Upper lobe of right lung (tissue), 1 donor: Measurements from ENCODE around the gene TUBB. TPM values are rescaled to one million over a fixed set of nuclear protein-coding genes. Genes with fewer than 3 reads are reported as not detected.
A peak's percentile ranks its signal among the peaks of the same experiment; 100 is the strongest.

Source experiments
- ATAC-seq: fragments of 200-7000 bp; cut with Tn5 transposase; one replicate; pipeline ENCODE4 v1.9.1; 2020; ENCODE audit warnings: mild to moderate bottlenecking, moderate library complexity
- DNase-seq: peaks from one replicate; pipeline ENCODE4 v3.0.0-alpha.2; 2020
- H3K27ac ChIP-seq: fragments of 200-600 bp; one replicate; pipeline ENCODE4 v1.8.0; 2022
- H3K27me3 ChIP-seq: fragments of 200-600 bp; one replicate; pipeline ENCODE4 v1.8.0; 2022; ENCODE audit warnings: mild to moderate bottlenecking
- H3K36me3 ChIP-seq: fragments of 200-600 bp; one replicate; pipeline ENCODE4 v1.8.0; 2022
- H3K4me1 ChIP-seq: fragments of 200-600 bp; one replicate; pipeline ENCODE4 v1.8.0; 2022
- H3K4me3 ChIP-seq: fragments of 200-600 bp; one replicate; pipeline ENCODE4 v1.8.0; 2022; ENCODE audit warnings: mild to moderate bottlenecking
- H3K9me3 ChIP-seq: fragments of 200-600 bp; one replicate; pipeline ENCODE4 v1.8.0; 2022
- intact Hi-C: fragments of 100-400 bp; cut with DNase I; formaldehyde crosslinking; loops from one replicate; pipeline ENCODE4 v1.11.0; 2022
- total RNA-seq: library from RNA; stranded (reverse); fragmentation: NEBNext Ultra II Directional; extraction: Animal tissue kit (Norgen Biotek cat#: 25700); gene quantifications from one replicate; pipeline ENCODE4 v1.2.1, GENCODE V29; 2021
- TF ChIP-seq, protein P1 (sequence below): fragments of 200-600 bp; IDR thresholded peaks from one replicate; pipeline ENCODE4 v1.8.0; 2022; ENCODE audit warnings: antibody characterized with exemption
- donor health status: DM: no; HTN: yes; CAD: no; lungs with severe emphysema.

The TUBB gene
- total RNA-seq, 1 donor from 2014 or later, result 243 TPM

DNA sequence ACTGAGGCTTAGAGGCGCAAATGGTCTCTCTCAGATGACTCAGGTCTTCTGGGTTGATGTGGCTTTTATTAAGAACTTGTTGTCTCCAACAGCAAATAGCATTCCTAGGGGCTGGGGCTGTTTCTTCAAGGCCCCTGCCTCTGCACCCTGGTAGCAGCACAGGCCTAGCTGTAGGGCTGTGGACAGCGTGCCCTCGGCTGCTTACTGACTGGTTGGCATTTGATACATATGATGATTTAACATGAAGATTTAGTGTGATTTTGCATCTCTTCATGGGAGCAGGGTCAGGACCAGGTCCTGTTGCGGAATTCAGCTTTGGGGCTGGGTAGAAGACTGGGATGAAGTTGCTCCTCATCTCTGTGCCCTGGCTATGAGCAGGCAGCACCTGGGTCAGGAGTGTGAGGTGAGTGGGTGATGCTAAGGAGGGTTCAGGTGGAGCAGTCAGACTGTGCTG, 48.5 kb downstream of the TUBB start:
- Histone ChIP-seq H3K9me3 (no peaks in the 10 kb centered on the region), H3K27me3 (no peaks in the 10 kb centered on the region), H3K4me1 (peaks cover 23% of the 10 kb centered on the region), H3K36me3 (no peaks in the 10 kb centered on the region), H3K4me3 (no peak overlapping the region), H3K27ac (peak overlapping the region; percentile 43)
- no peak for ATAC-seq
- TF ChIP-seq, protein P1, sequence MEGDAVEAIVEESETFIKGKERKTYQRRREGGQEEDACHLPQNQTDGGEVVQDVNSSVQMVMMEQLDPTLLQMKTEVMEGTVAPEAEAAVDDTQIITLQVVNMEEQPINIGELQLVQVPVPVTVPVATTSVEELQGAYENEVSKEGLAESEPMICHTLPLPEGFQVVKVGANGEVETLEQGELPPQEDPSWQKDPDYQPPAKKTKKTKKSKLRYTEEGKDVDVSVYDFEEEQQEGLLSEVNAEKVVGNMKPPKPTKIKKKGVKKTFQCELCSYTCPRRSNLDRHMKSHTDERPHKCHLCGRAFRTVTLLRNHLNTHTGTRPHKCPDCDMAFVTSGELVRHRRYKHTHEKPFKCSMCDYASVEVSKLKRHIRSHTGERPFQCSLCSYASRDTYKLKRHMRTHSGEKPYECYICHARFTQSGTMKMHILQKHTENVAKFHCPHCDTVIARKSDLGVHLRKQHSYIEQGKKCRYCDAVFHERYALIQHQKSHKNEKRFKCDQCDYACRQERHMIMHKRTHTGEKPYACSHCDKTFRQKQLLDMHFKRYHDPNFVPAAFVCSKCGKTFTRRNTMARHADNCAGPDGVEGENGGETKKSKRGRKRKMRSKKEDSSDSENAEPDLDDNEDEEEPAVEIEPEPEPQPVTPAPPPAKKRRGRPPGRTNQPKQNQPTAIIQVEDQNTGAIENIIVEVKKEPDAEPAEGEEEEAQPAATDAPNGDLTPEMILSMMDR, result no peak
- intact Hi-C loops, result no loop called here
- no peak for DNase-seq

DNA sequence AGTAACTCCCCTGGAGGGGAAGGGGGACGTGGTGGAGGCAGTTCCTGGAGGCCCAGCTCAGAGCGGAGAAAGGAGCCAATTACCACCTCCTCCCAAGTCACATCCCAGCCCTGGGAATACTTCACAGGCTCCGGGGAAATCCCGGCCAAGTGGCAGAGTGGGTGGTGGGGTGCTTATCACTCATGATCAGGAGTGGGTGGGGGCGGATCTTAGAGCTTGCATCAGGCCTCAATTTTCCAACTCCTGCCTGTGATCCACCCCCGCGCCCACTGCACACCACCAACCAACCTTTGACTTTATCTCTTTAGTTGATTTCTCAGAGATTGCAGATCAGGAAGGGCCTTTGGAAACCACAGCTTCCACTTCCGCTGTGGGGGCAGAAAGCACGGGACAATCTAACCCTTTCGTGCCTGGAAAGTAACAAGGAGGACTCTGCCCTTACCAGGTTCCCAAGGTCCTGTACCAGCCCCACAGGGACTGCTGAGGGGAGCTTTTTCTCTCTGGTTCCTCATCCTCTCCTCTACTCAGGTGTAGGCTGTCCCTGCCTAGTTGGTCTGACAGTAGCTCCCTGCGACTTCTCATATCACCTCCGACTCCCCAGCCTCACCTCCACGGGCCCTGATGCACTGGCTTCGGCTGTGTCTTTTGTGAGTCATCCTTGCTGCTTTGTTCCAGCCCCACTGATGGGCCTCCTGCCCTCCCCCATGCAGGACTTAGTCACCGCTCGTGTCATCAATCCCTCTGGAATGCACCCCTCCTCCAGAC, 49.1 kb downstream of the TUBB start:
- Histone ChIP-seq H3K27ac (peak overlapping the region; percentile 43), H3K4me1 (peaks cover 17% of the 10 kb centered on the region), H3K27me3 (no peaks in the 10 kb centered on the region), H3K4me3 (no peak overlapping the region), H3K36me3 (no peaks in the 10 kb centered on the region), H3K9me3 (no peaks in the 10 kb centered on the region)
- ATAC-seq, result peak; percentile 78
- TF ChIP-seq, protein P1, result no peak
- intact Hi-C loops, result no loop called here
- peak; percentile 80 for DNase-seq

DNA sequence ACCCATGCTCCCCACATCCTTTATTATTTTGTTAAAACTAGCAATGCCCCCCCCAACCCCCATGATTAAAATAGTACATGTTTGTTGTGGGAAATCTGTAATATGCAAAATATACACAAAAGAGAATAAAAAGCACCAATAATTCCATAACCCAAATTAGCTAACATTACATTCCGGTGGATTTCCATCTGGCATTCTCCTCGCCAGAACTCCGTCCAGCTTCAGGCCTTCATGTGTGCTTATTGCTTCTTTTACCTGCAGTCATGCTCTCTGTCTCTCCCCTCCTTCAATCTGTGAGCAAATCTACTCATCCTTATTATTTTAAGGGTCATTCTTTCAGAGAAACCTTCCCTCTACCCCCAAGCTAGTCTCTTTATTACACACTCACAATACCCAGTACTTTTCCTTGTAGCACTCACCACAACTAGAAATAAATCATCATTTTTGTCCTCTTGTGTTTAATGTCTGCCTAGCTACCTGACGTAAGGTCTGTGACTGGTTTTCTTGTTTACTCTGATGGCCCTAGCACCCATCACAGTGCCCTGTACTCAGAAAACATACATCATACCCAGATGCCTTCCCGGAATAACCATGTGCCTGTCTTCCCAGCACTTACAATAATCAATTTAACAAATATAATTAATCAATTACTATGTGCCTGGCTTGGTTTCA, 49.8 kb downstream of the TUBB start:
- intact Hi-C loops, result no loop called here
- Histone ChIP-seq H3K4me3 (no peak overlapping the region), H3K36me3 (no peaks in the 10 kb centered on the region), H3K9me3 (no peaks in the 10 kb centered on the region), H3K4me1 (peaks cover 15% of the 10 kb centered on the region), H3K27ac (peak overlapping the region; percentile 43), H3K27me3 (no peaks in the 10 kb centered on the region)
- TF ChIP-seq, protein P1, result no peak
- ATAC-seq (no peak), DNase-seq (no peak)

DNA sequence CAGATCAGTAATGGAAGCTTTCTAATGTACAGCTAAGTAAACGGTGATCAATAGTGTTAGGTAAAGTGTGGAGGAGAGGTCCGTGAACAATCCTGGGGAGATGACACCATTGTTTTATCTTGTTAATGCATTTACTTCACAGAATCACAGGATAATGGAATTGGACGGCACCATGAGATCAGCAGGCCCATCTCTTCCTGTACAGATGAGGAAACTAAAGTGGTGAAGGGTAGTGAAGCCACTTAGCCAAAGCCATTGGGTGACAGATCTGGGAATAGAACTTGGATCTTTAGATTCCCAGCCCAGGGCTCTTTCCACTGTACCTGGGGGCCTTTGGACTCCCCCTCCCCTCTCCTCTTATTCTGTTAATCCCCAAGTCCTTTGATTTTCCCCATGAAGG, 50.4 kb downstream of the TUBB start:
- H3K9me3 ChIP-seq, result no peaks in the 10 kb centered on the region
- peaks cover 15% of the 10 kb centered on the region for H3K4me1 ChIP-seq
- intact Hi-C loops, result no loop called here
- H3K36me3 ChIP-seq, result no peaks in the 10 kb centered on the region
- DNase-seq (no peak), ATAC-seq (no peak)
- H3K4me3 ChIP-seq, result no peak overlapping the region
- no peak overlapping the region for H3K27ac ChIP-seq
- no peaks in the 10 kb centered on the region for H3K27me3 ChIP-seq
- TF ChIP-seq, protein P1, result no peak

DNA sequence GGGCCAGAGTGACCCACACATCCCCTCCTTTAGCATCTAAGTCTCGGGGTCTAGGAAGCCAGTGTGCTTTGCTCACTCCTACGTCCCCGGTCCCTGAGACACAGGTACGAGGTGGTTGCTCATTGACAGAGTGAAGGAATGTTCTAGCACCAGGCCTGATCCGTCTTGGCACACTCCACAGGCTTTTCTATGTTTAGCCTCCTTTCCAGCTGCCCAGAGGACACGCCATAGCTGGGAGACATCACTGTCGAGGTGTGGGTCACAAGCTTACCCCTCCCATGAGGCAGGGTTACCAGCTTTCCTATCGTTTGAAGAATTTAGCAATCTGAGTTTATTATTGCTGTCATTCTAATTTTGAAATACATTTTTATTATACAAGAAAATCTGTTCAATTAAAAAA, 54.5 kb downstream of the TUBB start:
- DNase-seq (no peak), ATAC-seq (peak; percentile 22)
- Histone ChIP-seq H3K4me3 (no peak overlapping the region), H3K36me3 (no peaks in the 10 kb centered on the region), H3K9me3 (no peaks in the 10 kb centered on the region), H3K27me3 (no peaks in the 10 kb centered on the region), H3K27ac (no peak overlapping the region), H3K4me1 (peaks cover 25% of the 10 kb centered on the region)
- intact Hi-C loops, result no loop called here
- TF ChIP-seq, protein P1, result no peak

Other genes starting within 250 kb of the TUBB start
- 1,028 TPM for gene HLA-E, start 230.8 kb upstream of the TUBB start, total RNA-seq
- 54.8 TPM for gene GNL1, start 163.9 kb upstream of the TUBB start, total RNA-seq
- gene PRR3, start 163.1 kb upstream of the TUBB start, total RNA-seq, result 6.9 TPM
- 42.5 TPM for gene ABCF1, start 148.9 kb upstream of the TUBB start, total RNA-seq
- gene PPP1R10, start 103.1 kb upstream of the TUBB start, total RNA-seq, result 68.3 TPM
- 48.9 TPM for gene MRPS18B, start 102.5 kb upstream of the TUBB start, total RNA-seq
- gene ATAT1, start 93.5 kb upstream of the TUBB start, total RNA-seq, result 7.8 TPM
- 22.8 TPM for gene C6orf136, start 73.2 kb upstream of the TUBB start, total RNA-seq
- gene DHX16, start 47.3 kb upstream of the TUBB start, total RNA-seq, result 27.4 TPM
- gene PPP1R18, start 33.7 kb upstream of the TUBB start, total RNA-seq, result 72.8 TPM
- gene NRM, start 29.4 kb upstream of the TUBB start, total RNA-seq, result 9.5 TPM
- 32.8 TPM for gene MDC1, start 3.1 kb upstream of the TUBB start, total RNA-seq
- 175 TPM for gene FLOT1, start 22.3 kb downstream of the TUBB start, total RNA-seq
- 35.4 TPM for gene IER3, start 24.2 kb downstream of the TUBB start, total RNA-seq
- gene DDR1, start 164.2 kb downstream of the TUBB start, total RNA-seq, result 102 TPM
- gene GTF2H4, start 187.9 kb downstream of the TUBB start, total RNA-seq, result 44.6 TPM
- 28.7 TPM for gene VARS2, start 193.9 kb downstream of the TUBB start, total RNA-seq
- gene SFTA2, start 211.8 kb downstream of the TUBB start, total RNA-seq, result 369 TPM
- gene MUCL3, start 220.6 kb downstream of the TUBB start, total RNA-seq, result 4.6 TPM